IPS-18a (cell line): ENCODE data around the gene PYGB.

ENCODE experiments used
- H3K27ac ChIP-seq: one replicate; pipeline ENCODE4 v1.5.1; 2013; ENCODE audit warnings: low read length
- H3K27me3 ChIP-seq: one replicate; pipeline ENCODE4 v1.6.1; 2013; ENCODE audit warnings: mild to moderate bottlenecking, low read length; ENCODE audit not compliant: control insufficient read depth, insufficient read depth
- H3K36me3 ChIP-seq: one replicate; pipeline ENCODE4 v1.6.1; 2013; ENCODE audit warnings: low read depth, low read length; ENCODE audit not compliant: control insufficient read depth
- H3K4me1 ChIP-seq: one replicate; pipeline ENCODE4 v1.6.1; 2013; ENCODE audit warnings: low read depth, low read length; ENCODE audit not compliant: control insufficient read depth
- H3K4me3 ChIP-seq: one replicate; pipeline ENCODE4 v1.5.1; 2013; ENCODE audit warnings: low read length
- H3K9ac ChIP-seq: one replicate; pipeline ENCODE4 v1.6.1; 2013; ENCODE audit warnings: mild to moderate bottlenecking, low read length, moderate library complexity
- H3K9me3 ChIP-seq: one replicate; pipeline ENCODE4 v1.6.1; 2013; ENCODE audit warnings: low read depth, low read length; ENCODE audit not compliant: control insufficient read depth

PYGB gene

DNA sequence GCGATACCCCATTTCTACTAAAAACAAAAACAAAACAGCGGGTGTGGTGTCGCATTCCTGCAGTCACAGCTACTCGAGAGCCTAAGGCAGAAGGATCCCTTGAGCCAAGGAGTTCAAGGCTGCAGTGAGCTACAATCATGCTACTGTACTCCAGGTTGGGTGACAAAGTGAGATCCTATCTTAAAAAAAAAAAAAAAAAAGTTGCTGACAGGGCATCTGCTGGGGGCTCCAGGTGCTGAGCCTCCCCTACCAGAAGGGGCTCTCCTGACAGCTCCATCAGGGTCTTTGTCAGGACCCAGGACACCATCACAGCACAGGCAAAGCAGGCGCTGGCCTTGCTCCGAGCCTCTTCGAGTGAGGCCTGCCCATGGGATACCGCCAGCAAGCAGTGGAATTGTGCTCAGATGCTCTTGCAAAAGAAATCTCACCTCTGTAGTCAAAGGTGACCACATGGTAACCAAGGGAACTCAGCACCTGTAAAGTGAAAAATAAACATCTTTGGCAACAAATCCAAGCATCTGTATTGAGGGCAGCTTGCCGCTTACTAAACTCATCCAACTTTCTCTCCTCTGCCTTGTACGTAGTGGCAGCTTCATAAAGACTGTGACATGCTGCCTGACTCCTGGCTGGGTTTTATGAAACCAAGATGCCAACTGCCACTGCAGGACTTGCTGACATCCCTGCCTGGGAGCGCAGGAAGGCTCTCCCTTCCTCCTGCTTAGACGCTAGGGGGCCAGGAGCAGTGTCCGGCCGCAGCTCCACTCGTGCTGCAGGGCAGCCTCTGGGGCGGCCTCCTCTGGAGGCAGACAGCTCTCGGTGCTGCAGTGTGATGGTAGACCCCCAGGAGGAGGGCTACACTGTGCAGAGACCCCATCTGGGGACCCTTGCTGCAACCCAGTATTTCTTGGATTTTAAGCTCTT is 66.9 kb downstream of the PYGB start:
- Histone ChIP-seq H3K4me1 (no peaks in the 10 kb centered on the region), H3K4me3 (no peak overlapping the region), H3K27me3 (no peaks in the 10 kb centered on the region), H3K36me3 (no peaks in the 10 kb centered on the region), H3K9ac (no peak overlapping the region), H3K27ac (no peak overlapping the region), H3K9me3 (no peaks in the 10 kb centered on the region)

DNA sequence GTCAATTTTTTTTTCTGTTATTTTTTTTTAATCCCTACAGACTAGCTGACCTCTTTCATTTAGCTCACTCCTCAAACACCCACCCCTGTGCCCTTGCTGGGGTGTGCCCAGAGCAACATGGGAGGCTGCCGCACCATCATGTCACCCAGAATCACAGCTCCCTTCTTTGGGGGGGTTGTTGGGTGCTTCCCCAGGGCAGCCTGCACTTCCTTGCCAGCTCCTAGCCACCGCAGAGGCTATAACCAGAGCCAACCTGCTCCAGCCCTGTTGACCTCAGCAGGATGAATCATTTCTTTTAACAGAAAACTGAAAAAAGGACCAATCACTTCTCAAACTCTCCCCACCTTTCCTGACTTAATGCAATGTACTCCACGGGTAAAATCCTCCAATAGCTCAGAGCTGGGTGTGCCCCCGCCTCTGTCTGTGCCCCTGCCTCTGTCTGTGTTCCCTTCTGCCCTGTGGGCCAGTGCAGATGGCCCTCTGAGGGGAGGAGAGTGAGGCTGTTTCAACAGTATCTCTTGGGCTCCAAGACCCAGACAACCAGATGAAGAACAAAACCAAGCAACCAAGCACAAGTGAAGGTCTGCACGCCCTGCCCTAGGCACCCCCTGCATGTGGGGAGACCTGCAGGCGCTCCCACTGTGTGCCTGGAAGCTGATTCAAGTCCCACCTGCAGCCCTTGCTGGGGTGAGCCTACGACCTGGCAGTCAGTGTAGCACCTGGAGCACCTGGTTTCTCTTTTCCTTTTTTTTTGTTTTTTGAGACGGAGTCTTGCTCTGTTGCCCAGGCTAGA is 67.7 kb downstream of the PYGB start:
- H3K27ac ChIP-seq: no peak overlapping the region
- no peak overlapping the region for H3K4me3 ChIP-seq
- H3K9me3 ChIP-seq: no peaks in the 10 kb centered on the region
- H3K27me3 ChIP-seq: no peaks in the 10 kb centered on the region
- no peaks in the 10 kb centered on the region for H3K4me1 ChIP-seq
- H3K36me3 ChIP-seq: no peaks in the 10 kb centered on the region
- no peak overlapping the region for H3K9ac ChIP-seq

DNA sequence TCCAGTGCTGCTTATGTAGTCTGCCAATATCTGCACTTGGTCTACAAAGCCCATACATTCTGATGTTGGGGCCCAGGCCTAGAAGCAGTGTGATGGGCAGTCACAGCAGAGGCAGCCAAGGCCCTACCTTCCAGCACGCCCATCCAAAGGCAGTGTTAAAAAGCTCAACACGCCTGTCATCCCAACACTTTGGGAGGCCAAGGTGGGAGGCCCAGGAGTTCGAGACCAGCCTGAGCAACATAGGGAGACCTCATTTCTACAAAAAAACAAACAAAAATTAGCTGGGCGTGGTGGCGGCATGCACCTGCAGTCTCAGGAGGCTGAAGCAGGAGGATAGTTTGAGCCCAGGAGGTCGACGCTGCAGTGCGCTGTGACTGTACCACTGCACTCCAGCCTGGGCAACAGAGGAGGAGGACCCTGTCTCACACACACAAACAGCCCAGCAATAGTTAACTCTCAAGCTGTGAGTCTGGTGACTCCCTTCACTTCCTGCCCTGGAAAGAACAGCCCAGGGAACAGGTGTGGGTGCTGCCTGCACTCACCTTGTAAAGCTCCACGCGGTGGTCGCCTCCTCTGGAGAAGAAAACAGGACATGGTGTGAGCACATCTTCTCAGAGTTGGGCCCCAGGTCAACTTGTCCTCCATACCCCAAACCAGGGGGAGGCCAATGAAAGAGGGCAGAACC is 68.8 kb downstream of the PYGB start:
- H3K4me3 ChIP-seq: no peak overlapping the region

DNA sequence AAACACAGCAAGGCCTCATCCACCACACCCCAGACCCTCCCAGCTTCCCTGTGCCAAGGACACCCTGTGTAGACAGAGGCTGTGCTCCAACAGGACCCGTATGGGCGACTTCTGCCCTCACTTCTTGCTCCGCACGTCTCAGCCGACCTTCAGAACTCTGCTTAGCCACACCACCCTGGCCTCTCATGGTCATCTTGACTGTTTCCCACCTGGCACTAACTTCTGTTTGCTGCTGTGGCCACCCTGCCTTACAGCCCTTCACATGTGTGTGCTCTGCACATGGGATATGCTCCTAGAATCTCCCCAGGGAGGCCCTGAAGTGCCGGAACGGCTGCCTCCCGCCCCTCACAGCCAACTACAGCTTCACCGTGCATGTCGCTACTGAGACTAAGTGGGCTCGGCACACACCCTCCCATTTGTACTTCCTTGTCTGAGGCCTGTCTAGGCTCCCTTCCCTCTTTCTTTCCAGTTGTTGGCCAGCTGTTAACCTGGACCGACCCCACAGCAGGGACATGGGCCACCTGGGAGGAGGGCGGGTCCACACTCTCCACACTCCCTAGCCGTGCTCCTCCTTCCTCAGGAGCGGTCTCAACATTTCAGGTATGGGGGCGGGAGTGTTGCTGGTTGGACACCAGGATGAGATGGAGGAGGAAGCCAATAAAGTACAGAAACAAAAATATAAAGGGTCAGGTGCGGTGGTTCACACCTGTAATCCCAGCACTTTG is 69.6 kb downstream of the PYGB start:
- Histone ChIP-seq H3K27ac (no peak overlapping the region), H3K9ac (no peak overlapping the region), H3K4me3 (no peak overlapping the region), H3K4me1 (no peaks in the 10 kb centered on the region), H3K27me3 (no peaks in the 10 kb centered on the region), H3K36me3 (peaks cover 3% of the 10 kb centered on the region), H3K9me3 (no peaks in the 10 kb centered on the region)

More for the DNA sequence above, 68.8 kb downstream of the PYGB start:
- H3K27ac ChIP-seq: no peak overlapping the region
- H3K36me3 ChIP-seq: peaks cover 3% of the 10 kb centered on the region
- no peak overlapping the region for H3K9ac ChIP-seq
- H3K4me1 ChIP-seq: no peaks in the 10 kb centered on the region
- H3K27me3 ChIP-seq: no peaks in the 10 kb centered on the region
- H3K9me3 ChIP-seq: no peaks in the 10 kb centered on the region

DNA sequence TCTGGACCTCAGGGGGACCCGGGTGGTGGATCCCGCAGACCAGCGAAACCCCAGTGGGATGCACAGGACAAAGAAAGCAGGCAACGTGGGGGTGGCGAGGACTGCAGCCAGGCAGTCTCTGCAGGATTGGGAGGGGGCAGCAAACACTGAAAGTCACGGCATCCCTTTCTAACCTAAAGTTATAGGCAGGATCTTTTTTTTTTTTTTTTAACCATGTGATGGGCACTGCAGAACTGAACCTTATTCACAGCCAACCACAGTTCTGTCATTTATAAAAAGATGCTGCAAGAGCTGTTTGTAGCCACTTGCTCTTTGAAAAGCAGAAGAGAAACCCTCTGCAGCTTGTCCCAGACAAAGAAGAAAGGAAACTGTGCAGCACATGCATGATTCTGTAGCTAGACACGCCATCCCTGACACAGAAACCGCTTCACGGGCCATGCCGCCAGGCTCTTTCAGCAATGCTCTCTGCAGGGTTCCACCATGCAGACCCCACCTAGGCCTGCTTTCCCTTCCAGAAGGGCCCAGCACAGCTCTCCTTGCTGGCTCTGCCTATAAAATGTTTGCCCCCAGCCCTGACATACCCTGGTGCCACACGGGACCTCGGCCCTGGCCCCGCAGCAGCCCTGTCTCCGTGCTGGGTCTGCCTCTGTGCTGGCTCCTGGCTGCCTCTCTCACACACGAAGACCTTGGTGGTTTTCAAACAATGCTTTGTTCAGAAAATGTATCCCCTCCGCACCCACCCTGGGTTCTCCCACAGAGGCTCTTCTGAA is 70.8 kb downstream of the PYGB start:
- Histone ChIP-seq H3K36me3 (peaks cover 11% of the 10 kb centered on the region), H3K4me1 (no peaks in the 10 kb centered on the region), H3K9ac (no peak overlapping the region), H3K27ac (no peak overlapping the region), H3K9me3 (no peaks in the 10 kb centered on the region), H3K27me3 (no peaks in the 10 kb centered on the region), H3K4me3 (no peak overlapping the region)

DNA sequence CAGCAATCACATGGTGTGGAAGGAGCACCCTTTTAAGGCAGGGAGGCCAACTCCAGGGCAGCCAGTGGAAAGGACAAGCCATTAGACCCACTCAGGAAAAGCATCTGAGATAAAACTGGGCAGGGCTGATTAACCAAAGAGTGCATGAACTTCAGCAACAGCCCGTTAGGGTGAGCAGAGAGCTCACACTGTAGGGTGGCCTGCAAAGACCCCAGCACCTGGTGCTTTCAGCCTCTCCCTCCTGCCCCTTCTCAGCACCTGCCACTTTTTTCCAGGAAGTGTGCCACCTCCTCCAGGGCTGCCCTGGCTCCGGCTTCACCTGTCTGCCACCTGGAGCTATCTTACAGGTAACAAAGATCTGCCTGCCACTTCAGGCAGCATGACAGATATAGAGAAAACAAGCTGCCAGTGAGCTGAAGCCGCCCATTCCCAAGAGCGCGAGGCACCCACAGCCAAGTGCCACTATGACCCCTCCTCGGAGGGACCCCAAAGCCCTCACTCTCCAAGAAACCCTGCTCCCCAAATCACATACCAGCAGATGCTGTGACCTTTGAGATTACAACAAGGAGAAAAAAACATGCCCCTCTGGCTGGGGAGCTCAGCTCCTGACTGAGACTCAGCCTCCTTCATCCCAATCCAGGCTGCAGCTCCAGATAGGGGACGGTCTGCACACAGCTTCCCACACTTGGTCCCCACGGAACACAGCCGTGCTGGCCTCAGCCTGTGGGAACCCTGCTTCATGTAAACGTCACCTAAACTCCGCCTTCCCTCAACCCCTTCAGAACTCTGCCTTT is 71.6 kb downstream of the PYGB start:
- Histone ChIP-seq H3K4me3 (no peak overlapping the region), H3K27me3 (no peaks in the 10 kb centered on the region), H3K9ac (no peak overlapping the region), H3K9me3 (no peaks in the 10 kb centered on the region), H3K27ac (no peak overlapping the region), H3K4me1 (peaks cover 6% of the 10 kb centered on the region), H3K36me3 (peaks cover 11% of the 10 kb centered on the region)

DNA sequence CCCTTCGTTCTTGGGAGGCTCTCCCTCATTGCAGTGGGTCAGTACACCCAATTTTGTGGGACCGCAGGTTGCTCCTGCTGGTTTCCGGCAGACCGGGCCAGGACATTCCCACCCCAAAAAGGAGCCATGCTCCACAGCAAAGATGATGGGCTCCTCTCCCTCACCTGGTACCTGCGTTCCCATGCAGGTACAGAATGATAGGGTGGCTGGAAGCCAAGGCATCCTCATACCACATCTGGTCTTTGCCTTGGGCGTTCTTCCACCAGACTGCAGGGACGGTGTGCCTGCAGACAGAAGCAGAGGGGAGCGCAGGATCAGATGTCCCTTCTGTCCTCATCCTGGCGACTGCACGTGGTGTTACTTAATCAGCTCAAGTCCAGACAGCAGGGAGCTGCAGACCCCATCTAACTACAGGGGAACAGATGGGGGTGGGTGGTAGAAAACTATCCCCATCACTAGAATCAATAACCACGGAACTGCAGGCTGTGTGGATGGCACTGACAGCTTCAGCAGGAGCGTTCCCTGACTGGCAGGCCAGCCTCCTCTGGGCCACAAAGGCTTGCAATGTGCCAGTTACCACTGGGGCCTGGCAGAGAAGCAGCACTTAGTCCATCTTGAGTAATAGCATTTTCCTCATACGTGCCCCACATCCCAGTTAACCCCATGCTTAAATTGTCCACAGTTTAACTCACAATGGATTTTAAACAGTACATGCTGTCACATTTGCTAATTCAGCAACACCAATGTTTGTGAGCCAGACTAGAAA is 72.3 kb downstream of the PYGB start:
- H3K4me1 ChIP-seq: peaks cover 6% of the 10 kb centered on the region
- peaks cover 11% of the 10 kb centered on the region for H3K36me3 ChIP-seq
- no peak overlapping the region for H3K27ac ChIP-seq

DNA sequence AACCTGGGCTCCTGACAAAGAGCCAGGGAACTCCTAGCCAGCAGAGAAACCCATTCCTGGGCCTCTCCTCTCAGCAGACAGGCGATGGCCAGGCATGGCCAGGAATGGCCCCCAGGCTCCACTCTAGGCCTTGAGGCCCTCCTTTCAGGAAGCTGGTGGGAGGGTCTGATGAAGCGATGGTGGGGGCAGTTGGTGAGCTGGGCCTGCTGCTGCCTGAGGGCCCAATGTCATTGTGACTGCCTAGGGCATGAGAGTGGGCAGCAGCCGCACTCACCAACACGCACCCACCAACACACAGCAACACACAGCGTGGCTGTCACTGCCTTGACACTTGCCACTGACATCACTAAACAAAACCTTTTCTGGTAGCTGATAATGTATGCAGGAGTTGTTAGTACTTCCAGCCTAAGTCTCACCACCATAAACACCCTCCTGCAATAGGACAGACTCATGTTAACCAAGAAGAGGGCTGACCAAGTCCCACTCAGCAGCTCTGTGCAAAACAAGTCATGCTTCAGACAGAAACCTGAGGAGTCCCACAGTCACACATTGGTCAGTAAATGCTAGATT is 73.5 kb downstream of the PYGB start:
- no peak overlapping the region for H3K4me3 ChIP-seq
- H3K36me3 ChIP-seq: peaks cover 11% of the 10 kb centered on the region
- H3K9ac ChIP-seq: no peak overlapping the region
- no peaks in the 10 kb centered on the region for H3K27me3 ChIP-seq
- H3K9me3 ChIP-seq: no peaks in the 10 kb centered on the region
- no peak overlapping the region for H3K27ac ChIP-seq
- peaks cover 9% of the 10 kb centered on the region for H3K4me1 ChIP-seq

More for the DNA sequence above, 72.3 kb downstream of the PYGB start:
- H3K4me3 ChIP-seq: no peak overlapping the region
- no peak overlapping the region for H3K9ac ChIP-seq
- H3K27me3 ChIP-seq: no peaks in the 10 kb centered on the region
- no peaks in the 10 kb centered on the region for H3K9me3 ChIP-seq

DNA sequence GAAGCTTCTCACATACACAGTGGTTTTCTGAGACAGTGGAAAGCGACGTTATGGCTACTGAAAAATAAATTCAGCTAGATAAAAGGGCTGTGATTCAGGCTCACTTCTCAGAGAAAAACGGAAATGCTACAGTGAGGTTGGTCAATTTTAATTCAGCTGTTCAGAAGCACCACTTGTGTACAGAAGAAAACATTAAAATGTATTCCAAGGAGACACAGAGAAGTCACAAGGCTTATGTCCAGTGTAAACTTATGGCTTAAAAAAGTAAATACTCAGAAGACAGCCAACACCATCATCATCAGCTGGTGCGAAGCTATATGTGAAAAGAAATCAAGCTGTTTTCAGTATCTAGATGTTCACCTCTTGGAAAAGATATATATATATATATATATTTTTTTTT is 74.1 kb downstream of the PYGB start:
- Histone ChIP-seq H3K27ac (no peak overlapping the region), H3K4me1 (peaks cover 10% of the 10 kb centered on the region), H3K9ac (no peak overlapping the region), H3K9me3 (no peaks in the 10 kb centered on the region), H3K4me3 (no peak overlapping the region), H3K36me3 (peaks cover 11% of the 10 kb centered on the region), H3K27me3 (no peaks in the 10 kb centered on the region)
